ES-I3 (cell line): ENCODE data around the gene PCK2.

ENCODE experiments used
- H3K36me3 ChIP-seq: 2 replicates; pipeline ENCODE4 v1.6.1; 2013; ENCODE audit warnings: mild to moderate bottlenecking, low read length, control low read depth, moderate library complexity; ENCODE audit not compliant: insufficient read depth
- H3K4me1 ChIP-seq: 2 replicates; pipeline ENCODE4 v1.6.1; 2013; ENCODE audit warnings: mild to moderate bottlenecking, control low read depth, low read length; ENCODE audit not compliant: insufficient read depth
- H3K9ac ChIP-seq: 2 replicates; pipeline ENCODE4 v1.6.1; 2013; ENCODE audit warnings: low read depth, mild to moderate bottlenecking, low read length, moderate library complexity
- H3K9me3 ChIP-seq: 2 replicates; pipeline ENCODE4 v1.6.1; 2013; ENCODE audit warnings: mild to moderate bottlenecking, low read length, moderate library complexity; ENCODE audit not compliant: control insufficient read depth, insufficient read depth

The PCK2 gene

GRCh38 chr14:24057867-24058259 is 36.2 kb upstream of the PCK2 start:
- Histone ChIP-seq H3K9ac (no peak overlapping the region), H3K4me1 (0 out of 2 replicates have a peak, but pooled peaks cover 5% of the 10 kb centered on the region), H3K9me3 (no peaks in the 10 kb centered on the region), H3K36me3 (no peaks in the 10 kb centered on the region)

DNA sequence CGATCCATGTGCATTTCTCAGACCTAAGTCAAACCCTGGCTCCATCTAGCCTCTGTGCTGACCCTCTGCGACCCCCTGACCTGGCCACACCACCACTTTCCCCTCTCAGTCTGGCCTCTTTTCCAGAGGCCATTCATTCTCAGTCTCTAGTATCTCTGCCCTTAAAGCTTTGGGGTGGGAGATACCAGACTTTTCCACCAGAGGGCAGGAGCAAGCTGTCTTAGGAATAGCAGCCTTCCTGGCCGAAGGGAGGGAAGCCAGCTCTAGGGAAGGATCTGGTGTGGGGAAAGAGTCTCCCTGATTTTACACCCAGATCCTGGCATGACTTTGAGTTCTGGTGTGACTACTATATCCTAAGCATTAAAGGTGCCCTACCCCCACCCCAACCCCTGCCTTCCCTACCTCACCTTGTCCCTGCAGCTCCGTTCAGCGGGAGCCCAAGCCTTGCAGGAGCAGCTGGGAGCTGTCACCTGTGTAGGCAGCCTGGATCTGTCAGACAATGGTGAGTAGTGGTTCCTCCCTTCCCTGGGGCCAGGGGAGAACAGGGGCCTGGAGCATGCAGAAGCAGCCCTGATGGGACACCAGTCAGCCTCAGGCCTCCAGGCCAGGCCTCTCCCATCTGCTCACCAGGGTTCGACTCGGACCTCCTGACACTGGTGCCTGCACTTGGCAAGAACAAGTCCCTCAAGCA is 35.7 kb upstream of the PCK2 start:
- Histone ChIP-seq H3K9me3 (no peaks in the 10 kb centered on the region), H3K4me1 (0 out of 2 replicates have a peak, but pooled peaks cover 5% of the 10 kb centered on the region), H3K36me3 (no peaks in the 10 kb centered on the region), H3K9ac (no peak overlapping the region)

DNA sequence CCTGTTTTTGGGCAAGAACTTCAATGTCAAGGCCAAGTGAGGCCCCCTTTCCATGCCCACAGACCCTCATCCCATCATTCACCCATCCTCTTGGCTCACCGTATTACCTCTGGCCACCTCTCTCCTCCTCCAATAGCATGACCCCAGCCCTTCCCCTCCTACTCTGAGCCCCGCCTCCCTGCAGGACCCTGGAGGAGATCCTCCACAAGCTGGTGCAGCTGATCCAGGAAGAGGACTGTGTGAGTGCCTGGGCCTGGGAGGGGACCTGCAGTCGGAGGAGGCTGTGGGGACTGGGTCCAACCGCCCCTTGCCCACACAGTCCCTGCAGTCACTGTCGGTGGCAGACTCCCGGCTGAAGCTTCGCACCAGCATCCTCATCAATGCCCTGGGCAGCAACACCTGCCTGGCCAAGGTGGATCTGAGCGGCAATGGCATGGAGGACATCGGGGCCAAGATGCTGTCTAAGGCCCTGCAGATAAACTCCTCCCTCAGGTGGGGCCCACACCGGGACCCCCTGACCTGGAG is 35.1 kb upstream of the PCK2 start:
- Histone ChIP-seq H3K9ac (no peak overlapping the region), H3K4me1 (0 out of 2 replicates have a peak, but pooled peaks cover 5% of the 10 kb centered on the region), H3K36me3 (no peaks in the 10 kb centered on the region), H3K9me3 (no peaks in the 10 kb centered on the region)

GRCh38 chr14:24059841-24060388 is 34.2 kb upstream of the PCK2 start:
- 0 out of 2 replicates have a peak, but pooled peaks cover 5% of the 10 kb centered on the region for H3K4me1 ChIP-seq
- no peaks in the 10 kb centered on the region for H3K9me3 ChIP-seq
- no peaks in the 10 kb centered on the region for H3K36me3 ChIP-seq
- no peak overlapping the region for H3K9ac ChIP-seq

GRCh38 chr14:24060443-24060842 is 33.7 kb upstream of the PCK2 start:
- H3K36me3 ChIP-seq, result no peaks in the 10 kb centered on the region
- no peaks in the 10 kb centered on the region for H3K9me3 ChIP-seq
- H3K9ac ChIP-seq, result no peak overlapping the region
- H3K4me1 ChIP-seq, result 0 out of 2 replicates have a peak, but pooled peaks cover 5% of the 10 kb centered on the region

- no peaks in the 10 kb centered on the region for H3K9me3 ChIP-seq
These were observed 32.9 kb upstream of the PCK2 start for GRCh38 chr14:24060984-24061913.

DNA sequence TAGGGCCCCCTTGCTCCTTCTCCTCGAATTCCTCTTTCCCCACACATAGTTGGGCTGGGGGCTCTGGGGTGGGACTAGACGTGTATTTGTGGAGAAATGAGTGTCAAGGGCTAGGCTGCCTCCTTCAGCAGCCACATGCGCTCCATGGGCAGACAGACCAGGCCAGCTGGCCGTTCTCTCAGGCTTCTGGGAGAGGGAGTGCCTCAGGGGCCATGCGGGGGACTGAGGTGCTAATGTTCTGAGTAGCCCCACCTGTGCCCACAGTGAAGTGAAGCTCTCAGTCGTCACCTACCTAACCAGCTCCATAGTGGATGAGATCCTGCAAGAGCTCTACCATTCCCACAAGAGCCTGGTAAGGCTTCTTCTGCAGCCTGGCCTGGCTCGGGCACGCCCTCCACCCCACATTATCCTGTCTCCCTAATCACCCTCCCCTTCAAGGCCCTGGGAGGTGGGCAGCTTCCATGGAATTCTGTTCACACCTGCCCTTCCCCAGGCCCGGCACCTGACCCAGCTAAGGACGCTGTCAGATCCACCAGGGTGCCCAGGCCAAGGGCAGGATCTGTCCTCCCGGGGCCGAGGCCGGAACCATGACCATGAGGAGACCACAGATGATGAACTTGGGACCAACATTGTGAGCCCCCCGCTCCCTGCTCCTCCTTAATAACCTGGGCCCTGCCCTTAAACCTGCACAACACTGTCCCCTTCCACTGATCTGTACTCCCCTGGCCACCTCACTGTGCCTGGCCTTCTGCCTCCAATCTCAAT is 31.7 kb upstream of the PCK2 start:
- no peaks in the 10 kb centered on the region for H3K36me3 ChIP-seq
- no peak overlapping the region for H3K9ac ChIP-seq
- 0 out of 2 replicates have a peak, but pooled peaks cover 5% of the 10 kb centered on the region for H3K4me1 ChIP-seq
- H3K9me3 ChIP-seq, result no peaks in the 10 kb centered on the region

More at GRCh38 chr14:24060984-24061913, 32.9 kb upstream of the PCK2 start:
- H3K36me3 ChIP-seq, result no peaks in the 10 kb centered on the region
- 0 out of 2 replicates have a peak, but pooled peaks cover 5% of the 10 kb centered on the region for H3K4me1 ChIP-seq
- H3K9ac ChIP-seq, result no peak overlapping the region

DNA sequence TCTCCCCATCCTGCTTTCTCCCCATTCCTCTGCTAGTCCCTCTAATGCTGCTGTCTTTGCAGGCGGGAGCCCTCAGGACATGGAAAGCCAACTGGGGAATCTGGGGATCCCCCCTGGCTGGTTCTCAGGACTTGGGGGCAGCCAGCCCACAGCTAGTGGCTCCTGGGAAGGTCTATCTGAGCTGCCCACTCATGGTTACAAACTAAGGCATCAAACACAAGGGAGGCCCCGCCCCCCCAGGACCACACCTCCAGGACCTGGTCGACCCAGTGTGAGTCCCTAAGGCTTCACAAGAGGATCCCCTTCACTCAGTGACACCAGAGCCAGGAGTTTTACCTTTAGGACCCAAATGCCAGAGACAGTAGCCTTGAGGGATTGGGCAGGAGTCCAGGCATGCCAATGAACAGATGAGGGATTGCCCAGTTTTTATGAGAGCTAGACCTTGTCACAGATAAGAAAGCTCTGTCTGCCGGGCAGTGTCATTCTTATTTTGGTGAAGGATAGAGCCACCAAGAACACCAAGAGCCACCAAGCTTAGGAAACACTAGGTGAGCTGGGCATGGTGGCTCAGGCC is 30.8 kb upstream of the PCK2 start:
- 0 out of 2 replicates have a peak, but pooled peaks cover 5% of the 10 kb centered on the region for H3K4me1 ChIP-seq

GRCh38 chr14:24064091-24064795 is 29.9 kb upstream of the PCK2 start:
- H3K9me3 ChIP-seq, result no peaks in the 10 kb centered on the region
- H3K9ac ChIP-seq, result no peak overlapping the region
- H3K4me1 ChIP-seq, result no peaks in the 10 kb centered on the region
- H3K36me3 ChIP-seq, result no peaks in the 10 kb centered on the region

More for the DNA sequence above, 30.8 kb upstream of the PCK2 start:
- no peaks in the 10 kb centered on the region for H3K36me3 ChIP-seq
- H3K9me3 ChIP-seq, result no peaks in the 10 kb centered on the region
- H3K9ac ChIP-seq, result no peak overlapping the region

DNA sequence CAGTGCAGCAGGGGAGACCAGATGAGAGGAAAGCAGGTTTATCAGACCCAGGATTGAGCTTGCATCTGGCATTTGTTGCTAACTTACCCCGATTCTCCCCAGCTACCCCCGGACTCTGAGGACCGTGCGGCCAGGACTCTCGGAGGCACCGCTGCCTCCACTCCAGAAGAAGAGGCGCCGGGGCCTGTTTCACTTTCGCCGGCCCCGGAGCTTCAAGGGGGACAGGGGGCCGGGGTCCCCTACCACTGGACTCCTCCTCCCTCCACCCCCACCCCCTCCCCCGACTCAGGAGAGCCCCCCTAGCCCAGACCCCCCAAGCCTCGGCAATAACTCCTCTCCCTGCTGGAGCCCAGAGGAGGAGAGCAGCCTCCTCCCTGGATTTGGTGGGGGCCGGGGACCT is 29.3 kb upstream of the PCK2 start:
- no peaks in the 10 kb centered on the region for H3K36me3 ChIP-seq
- no peaks in the 10 kb centered on the region for H3K4me1 ChIP-seq
- no peaks in the 10 kb centered on the region for H3K9me3 ChIP-seq
- H3K9ac ChIP-seq, result no peak overlapping the region

DNA sequence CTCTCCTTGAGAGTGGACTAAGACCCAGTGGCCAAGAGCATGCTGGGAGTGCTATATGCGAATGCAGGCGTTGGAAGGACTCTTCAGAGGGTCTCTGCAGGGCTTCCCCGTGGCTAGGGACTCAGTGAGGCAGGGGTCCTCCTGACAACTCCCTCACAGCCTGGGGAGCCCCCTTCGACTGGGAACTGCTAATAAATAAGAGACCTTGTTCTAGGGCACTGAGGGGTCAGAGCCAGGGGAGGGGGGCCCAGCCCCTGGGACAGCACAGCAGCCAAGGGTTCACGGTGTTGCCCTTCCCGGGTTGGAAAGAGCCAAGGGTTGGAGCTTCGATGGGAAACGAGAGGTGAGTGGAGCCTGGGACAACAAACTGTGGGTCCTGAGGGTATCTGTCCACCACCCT is 28.7 kb upstream of the PCK2 start:
- no peaks in the 10 kb centered on the region for H3K4me1 ChIP-seq
- no peak overlapping the region for H3K9ac ChIP-seq
- H3K9me3 ChIP-seq, result no peaks in the 10 kb centered on the region
- H3K36me3 ChIP-seq, result no peaks in the 10 kb centered on the region

DNA sequence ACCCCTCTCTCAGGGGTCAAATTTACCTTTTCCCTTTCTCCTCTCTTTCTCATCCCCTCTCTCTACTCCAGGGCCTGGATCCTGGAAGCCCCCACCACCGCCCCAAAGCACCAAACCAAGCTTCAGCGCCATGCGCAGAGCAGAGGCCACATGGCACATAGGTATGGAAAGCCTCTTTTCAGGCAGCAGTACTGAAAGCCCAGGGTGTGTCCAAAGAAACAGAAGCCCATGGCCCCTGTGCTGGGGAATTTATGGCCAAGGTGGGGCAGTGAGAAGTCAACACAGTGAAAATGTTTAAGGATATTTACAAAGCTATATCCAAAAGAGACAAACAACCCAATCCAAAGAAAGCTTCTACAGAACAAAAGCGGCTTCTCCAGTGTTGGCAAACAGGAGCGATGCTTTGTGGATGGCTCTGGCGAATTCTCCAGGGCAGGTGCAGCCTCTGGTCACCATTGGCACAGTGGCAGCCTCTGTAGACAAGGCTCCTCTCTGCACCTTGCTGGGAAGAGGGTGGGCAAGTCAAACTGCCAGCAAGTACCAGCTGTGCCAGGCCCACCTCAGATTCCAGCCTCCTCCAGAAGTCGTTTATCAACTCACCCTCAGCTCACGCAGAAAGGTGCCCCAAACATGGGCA is 27.5 kb upstream of the PCK2 start:
- no peak overlapping the region for H3K9ac ChIP-seq
- H3K4me1 ChIP-seq, result no peaks in the 10 kb centered on the region
- H3K36me3 ChIP-seq, result no peaks in the 10 kb centered on the region
- no peaks in the 10 kb centered on the region for H3K9me3 ChIP-seq
